Head of caudate nucleus (tissue), 42 donors: Measurements from ENCODE around the gene GP1BB.

Experiments used
- DNase-seq, 42 donors: peaks; one replicate each; pipeline versions ENCODE4 v3.0.0 to v3.0.0-alpha.2; 2020 to 2021; ENCODE audit warnings: mixed read lengths in 7 of 42
- intact Hi-C: fragments of 100-400 bp; cut with DNase I; formaldehyde crosslinking; loops from one replicate; pipeline ENCODE4 v1.15.0; 2022

GP1BB gene

GRCh38 chr22:19770349-19771220, 47.2 kb downstream of the GP1BB start:
- DNase-seq = no peak
- intact Hi-C loops = no loop called here

GRCh38 chr22:19772422-19772672, 49.0 kb downstream of the GP1BB start:
- intact Hi-C loops = no loop called here
- no peak for DNase-seq

GRCh38 chr22:19772673-19773469, 49.5 kb downstream of the GP1BB start:
- intact Hi-C loops = no loop called here
- no peak for DNase-seq

GRCh38 chr22:19773470-19774040, 50.2 kb downstream of the GP1BB start:
- intact Hi-C loops = no loop called here
- no peak for DNase-seq
